SH-SY5Y (cell line): ENCODE measurements around the gene SLC16A12.

Source experiments
- GATA2 ChIP-seq: IDR thresholded peaks from 2 replicates; pipeline ENCODE4 v1.6.1; 2011; ENCODE audit warnings: mild to moderate bottlenecking, low read depth, low read length
- GATA3 ChIP-seq: IDR thresholded peaks from 2 replicates; pipeline ENCODE4 v1.6.1; 2011; ENCODE audit warnings: low read depth, mild to moderate bottlenecking, low read length, moderate library complexity

DNA sequence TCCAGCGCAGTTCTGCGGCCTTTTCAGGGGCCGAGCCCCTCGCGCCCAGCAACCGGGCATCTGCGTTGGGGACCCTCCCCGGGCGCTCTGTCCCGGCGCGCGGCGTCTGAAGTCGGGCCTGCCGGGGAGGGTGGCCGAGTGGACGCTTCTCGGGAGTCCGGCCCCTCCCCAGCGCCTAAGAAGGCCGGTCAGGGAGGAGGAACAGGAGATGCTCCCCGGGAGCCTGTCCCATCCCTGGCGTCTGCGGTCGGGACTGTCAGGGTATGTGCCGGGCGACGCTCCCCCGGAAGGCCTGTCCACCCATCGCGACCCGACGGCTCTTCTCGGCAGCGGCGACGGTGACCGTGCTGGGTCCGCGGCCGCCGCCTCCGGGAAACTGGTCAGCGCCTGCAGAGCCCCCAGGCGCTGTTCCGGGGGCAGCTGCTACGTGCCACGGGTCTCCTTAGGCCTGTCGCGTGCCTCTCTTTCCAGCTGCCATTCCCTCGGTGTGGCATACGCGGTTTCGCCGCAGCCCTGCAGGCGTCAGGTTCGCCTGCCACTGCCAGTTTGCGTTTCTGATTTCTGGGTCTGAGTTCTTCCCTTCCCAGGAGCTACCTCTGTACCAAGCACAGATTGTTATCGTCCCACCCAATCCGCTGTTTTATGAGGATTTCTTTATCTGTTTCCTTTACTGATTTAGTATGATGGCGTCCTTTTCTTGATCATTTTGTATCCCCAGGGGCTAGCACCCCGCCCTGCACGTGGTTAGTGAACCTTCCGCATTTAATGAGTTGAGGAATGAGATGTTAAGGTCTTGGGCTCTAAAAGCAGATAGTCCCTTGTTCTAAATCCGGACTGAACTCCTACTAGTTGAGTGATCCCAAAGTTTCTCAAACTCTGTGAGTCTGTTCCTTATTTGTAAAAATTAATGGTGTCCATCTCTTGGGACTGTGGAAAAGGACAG is 120.2 kb downstream of the SLC16A12 start:
- peak; percentile 71; the same call in 1 of the 2 replicates for TF ChIP-seq GATA2
- TF ChIP-seq GATA3: no peak
